Endothelial cell of umbilical vein (primary cell): ENCODE data around the gene RDH5. TPM values are rescaled to one million over a fixed set of nuclear protein-coding genes. Genes with fewer than 3 reads are reported as not detected.

Experiments
- BruUV-seq: library from RNA; stranded (reverse); fragments of 400-500 nt; replicated peaks from 2 replicates; lab custom pipeline; 2021; lab: Mats Ljungman, UMichigan
- CTCF ChIA-PET: fragments of 300-600, 350-600 bp; sonication (Branson Sonifier 250); formaldehyde crosslinking; loops from one replicate; lab custom pipeline; 2021; ENCODE audit warnings: antibody characterized with exemption, inconsistent platforms; lab: Charles Lee
- POLR2A ChIA-PET: fragments of 300-600, 350-600 bp; sonication (Branson Sonifier 250); formaldehyde crosslinking; loops from one replicate; lab custom pipeline; 2021; ENCODE audit warnings: antibody characterized with exemption, inconsistent platforms; lab: Charles Lee
- DNase-seq: peaks from one replicate; pipeline ENCODE4 v3.0.0-alpha.2; 2011; ENCODE audit warnings: low read depth, low spot score
- FAIRE-seq: peaks from 2 replicates; lab custom pipeline; 2011; peaks lifted over from hg19 to GRCh38; lab: Jason Lieb, UNC
- H2AFZ ChIP-seq: 2 replicates; pipeline ENCODE4 v1.6.0; 2012; ENCODE audit warnings: low read depth, low read length, control low read depth, inconsistent platforms
- H3K27ac ChIP-seq: 2 replicates; pipeline ENCODE4 v1.5.1; 2011; ENCODE audit warnings: low read depth, mild to moderate bottlenecking, control low read depth, low read length, moderate library complexity; ENCODE audit not compliant: insufficient read depth
- H3K27me3 ChIP-seq, 2 experiments: 2 replicates each; pipeline versions ENCODE4 v1.6.0 to v1.6.1; 2011; ENCODE audit warnings: low read length in 2 of 2, mixed read lengths in 1 of 2; ENCODE audit not compliant: control insufficient read depth in 2 of 2, insufficient read depth in 2 of 2
- H3K36me3 ChIP-seq, 2 experiments: 2 replicates in 1 of 2; 3 replicates in 1 of 2; pipeline ENCODE4 v1.5.1; 2011; ENCODE audit warnings: low read length in 2 of 2, mild to moderate bottlenecking in 1 of 2, moderate library complexity in 1 of 2; ENCODE audit not compliant: control insufficient read depth in 2 of 2, insufficient read depth in 2 of 2; ENCODE audit errors: extremely low read depth in 1 of 2
- H3K4me1 ChIP-seq: 3 replicates; pipeline ENCODE4 v1.5.1; 2011; ENCODE audit warnings: mild to moderate bottlenecking, low read length; ENCODE audit not compliant: control insufficient read depth, insufficient read depth; ENCODE audit errors: extremely low read depth
- H3K4me2 ChIP-seq: 2 replicates; pipeline ENCODE4 v1.6.1; 2011; ENCODE audit warnings: low read length, control low read depth, mixed read lengths; ENCODE audit not compliant: insufficient read depth
- H3K4me3 ChIP-seq, 3 experiments: fragments of 200-600 bp in 1 of 3; sonication (generic), shearing (Covaris generic) in 1 of 3; replicated peaks in 1 of 3; 2 replicates each; pipeline ENCODE4 v1.5.1; 2011 to 2016; ENCODE audit warnings: control low read depth in 3 of 3, low read length in 3 of 3, mild to moderate bottlenecking in 2 of 3, inconsistent platforms in 1 of 3, low read depth in 1 of 3, moderate library complexity in 1 of 3; ENCODE audit not compliant: insufficient read depth in 1 of 3
- H3K79me2 ChIP-seq: 2 replicates; pipeline ENCODE4 v1.6.0; 2012; ENCODE audit warnings: low read length, inconsistent platforms; ENCODE audit not compliant: control insufficient read depth, insufficient read depth
- H3K9ac ChIP-seq: replicated peaks from 2 replicates; pipeline ENCODE3; 2011; ENCODE audit warnings: low read length, control low read depth; ENCODE audit not compliant: insufficient read depth; ENCODE audit errors: extremely low read depth
- H3K9me1 ChIP-seq: replicated peaks from 3 replicates; pipeline ENCODE4 v1.6.0; 2011; ENCODE audit warnings: mild to moderate bottlenecking, low read length; ENCODE audit not compliant: control insufficient read depth, insufficient read depth; ENCODE audit errors: extremely low read depth
- H3K9me3 ChIP-seq: replicated peaks from 2 replicates; pipeline ENCODE4 v1.5.1; 2012; ENCODE audit warnings: low read length, inconsistent platforms; ENCODE audit not compliant: control insufficient read depth, insufficient read depth
- H4K20me1 ChIP-seq: replicated peaks from 2 replicates; pipeline ENCODE3; 2011; ENCODE audit warnings: mild to moderate bottlenecking, low read length; ENCODE audit not compliant: control insufficient read depth, insufficient read depth; ENCODE audit errors: extremely low read depth
- CTCF ChIP-seq, 2 donors: IDR thresholded peaks; 1 replicate in 1 of 2; 2 replicates in 1 of 2; pipeline ENCODE4 v1.5.1; 2011; ENCODE audit warnings: low read length in 2 of 2, mild to moderate bottlenecking in 2 of 2, moderate library complexity in 2 of 2, control low read depth in 1 of 2, inconsistent platforms in 1 of 2, low read depth in 1 of 2; ENCODE audit not compliant: insufficient read depth in 1 of 2; ENCODE audit errors: extremely low read depth in 1 of 2
- EZH2 ChIP-seq: IDR thresholded peaks from 2 replicates; pipeline ENCODE4 v1.6.1; 2012; ENCODE audit warnings: borderline replicate concordance, low read depth, mild to moderate bottlenecking, moderate library complexity, low read length, inconsistent platforms; ENCODE audit not compliant: severe bottlenecking
- FOS ChIP-seq: IDR thresholded peaks from 2 replicates; pipeline ENCODE4 v1.6.1; 2011; ENCODE audit warnings: mild to moderate bottlenecking, low read length, moderate library complexity, borderline replicate concordance; ENCODE audit not compliant: insufficient read depth
- GATA2 ChIP-seq: IDR thresholded peaks from 2 replicates; pipeline ENCODE4 v1.7.0; 2011; ENCODE audit warnings: low read depth, mild to moderate bottlenecking, moderate library complexity, mixed read lengths, low read length; ENCODE audit not compliant: insufficient read length, insufficient read depth
- JUN ChIP-seq: IDR thresholded peaks from 2 replicates; pipeline ENCODE4 v1.6.1; 2011; ENCODE audit warnings: borderline replicate concordance, low read depth; ENCODE audit not compliant: insufficient read length, insufficient read depth
- MAX ChIP-seq: IDR thresholded peaks from 2 replicates; pipeline ENCODE4 v1.6.1; 2011; ENCODE audit not compliant: insufficient read depth, insufficient read length
- MYC ChIP-seq: IDR thresholded peaks from one replicate; pipeline ENCODE4 v1.6.1; 2011; ENCODE audit warnings: mild to moderate bottlenecking, low read depth, low read length
- POLR2A ChIP-seq: IDR thresholded peaks from 2 replicates; pipeline ENCODE4 v1.6.1; 2012; ENCODE audit warnings: low read depth, mild to moderate bottlenecking, control low read depth, low read length
- POLR2AphosphoS5 ChIP-seq: IDR thresholded peaks from 2 replicates; pipeline ENCODE4 v1.6.1; 2012; ENCODE audit warnings: low read depth, mild to moderate bottlenecking, control low read depth, low read length, moderate library complexity; ENCODE audit not compliant: insufficient read depth
- dilution Hi-C: fragments of 300-500 bp; cut with MboI; formaldehyde crosslinking; loops from one replicate; pipeline ENCODE4 v1.15.0; 2019; ENCODE audit warnings: low sequenced_read_pairs; ENCODE audit not compliant: extremely low pct_ligation_motif_present
- intact Hi-C: fragments of 100-400 bp; cut with micrococcal nuclease; formaldehyde crosslinking; loops from one replicate; pipeline ENCODE4 v1.10.0; 2022
- polyA plus RNA-seq, 4 experiments: library from polyadenylated mRNA; depleted of rRNA in 3 of 4; stranded (reverse) in 3 of 4; unstranded in 1 of 4; fragments of >200 nt; gene quantifications; 2 replicates each; pipeline versions ENCODE4 v1.2.1 to v1.2.3, GENCODE V29; 2011 to 2012; ENCODE audit warnings: missing spikeins in 1 of 4
- total RNA-seq: library from RNA; stranded (reverse); gene quantifications from 2 replicates; pipeline ENCODE4 v1.2.3, GENCODE V29; 2021

The RDH5 gene
- total and polyA plus RNA-seq, 2 donors (not counting 3 experiments of a cell fraction or from before 2014, with no cell fraction given): 2.7 to 3.7 TPM

GRCh38 chr12:55725556-55725955 is 5.4 kb downstream of the RDH5 start:
- Histone ChIP-seq H3K9ac (no peak overlapping the region), H4K20me1 (no peaks in the 10 kb centered on the region), H3K9me3 (no peaks in the 10 kb centered on the region), H3K4me1 (peaks cover 25% of the 10 kb centered on the region), H3K4me3 (no peak overlapping the region), H3K36me3 (peaks cover 13 to 27% of the 10 kb centered on the region in 2 experiments), H3K27ac (no peak overlapping the region), H3K4me2 (no peak overlapping the region), H3K79me2 (peaks cover 30% of the 10 kb centered on the region), H2AFZ (no peak overlapping the region), H3K27me3 (no peaks in the 10 kb centered on the region), H3K9me1 (no peaks in the 10 kb centered on the region)
- intact Hi-C loops: no loop called here
- dilution Hi-C loops: no loop called here
- FAIRE-seq: no peak
- no peak for DNase-seq
- TF ChIP-seq EZH2 (no peak), MYC (no peak), MAX (no peak), CTCF (IDR thresholded peaks at IDR 0.05; ENCODE audit: extremely low read depth in 1 of 2, insufficient read depth in 1 of 2, low read depth in 1 of 2, low read length in 2 of 2) (no peak), FOS (no peak), POLR2A (no peak), JUN (no peak), GATA2 (no peak), POLR2AphosphoS5 (no peak)
- CTCF ChIA-PET: interaction anchor here (1.1 to 11.1 kb wide), 4 partner anchors 12 to 304 kb away, joined by 3 to 151 read pairs (median 4); partner anchors contain the start of gene ITGA7
- POLR2A ChIA-PET: no interaction called here
- no TSS peak for BruUV-seq
